ENCODE measurements around the gene GPR153.

- TF ChIP-seq POLR2A (IDR thresholded peaks at IDR 0.05) (no peak), CTCF (IDR thresholded peaks at IDR 0.05) (no peak)
Measured at GRCh38 chr1:6270401-6270800, 9.5 kb upstream of the GPR153 start.
